Transverse colon (tissue), 4 donors: ENCODE results near the gene ZBTB7C. TPM values are rescaled to one million over a fixed set of nuclear protein-coding genes. Genes with fewer than 3 reads are reported as not detected.
"Not testable (repeated sequence)": the region's sequence is repeated elsewhere in the genome, so short reads cannot be mapped to it uniquely, and the experiment has no call there.

ENCODE experiments used
- DNase-seq: peaks from one replicate; pipeline ENCODE4 v3.0.0-alpha.2; 2019
- H3K27ac ChIP-seq, 4 donors: fragments of 200-600 bp; sonication (generic); 2 replicates each; pipeline ENCODE4 v1.5.1; 2016 to 2018; ENCODE audit warnings: inconsistent platforms in 4 of 4
- H3K27me3 ChIP-seq: fragments of 200-600 bp; sonication (generic); 2 replicates; pipeline ENCODE4 v1.5.1; 2017; ENCODE audit warnings: inconsistent platforms
- H3K36me3 ChIP-seq, 4 donors: fragments of 200-600 bp; sonication (generic); 2 replicates each; pipeline ENCODE4 v1.5.1; 2017 to 2019; ENCODE audit warnings: inconsistent platforms in 4 of 4
- H3K4me1 ChIP-seq, 4 donors: fragments of 200-600 bp; sonication (generic); 2 replicates each; pipeline ENCODE4 v1.5.1; 2017 to 2020; ENCODE audit warnings: inconsistent platforms in 4 of 4
- H3K4me3 ChIP-seq, 4 donors: fragments of 200-600 bp; sonication (generic); 1 replicate in 1 of 4; 2 replicates in 3 of 4; pipeline versions ENCODE4 v1.5.1 to v1.6.1; 2017 to 2019; ENCODE audit warnings: inconsistent platforms in 4 of 4
- H3K9me3 ChIP-seq, 2 donors: fragments of 200-600 bp; sonication (generic); 2 replicates each; pipeline ENCODE4 v1.5.1; 2017 to 2019; ENCODE audit warnings: inconsistent platforms in 2 of 2
- EP300 ChIP-seq: sonication (generic); formaldehyde crosslinking; IDR thresholded peaks from one replicate; pipeline ENCODE4 v1.6.1; 2017; ENCODE audit warnings: antibody characterized with exemption, low read depth
- POLR2A ChIP-seq: fragments of 450-650 bp; IDR thresholded peaks from one replicate; pipeline ENCODE4 v1.6.1; 2016; ENCODE audit warnings: antibody characterized with exemption, mild to moderate bottlenecking, moderate library complexity
- POLR2AphosphoS5 ChIP-seq, 3 donors: sonication (generic); formaldehyde crosslinking; IDR thresholded peaks; one replicate each; pipeline ENCODE4 v1.6.1; 2016; ENCODE audit warnings: antibody characterized with exemption in 3 of 3
- WGBS, 2 donors: methylation state at CpG; one replicate each; pipeline ENCODE4 v1.1.5; 2018; ENCODE audit warnings: low coverage in 1 of 2; 5-methylcytosine and 5-hydroxymethylcytosine counted together
- in situ Hi-C, 4 donors: fragments of 200-750 bp; cut with MboI; loops; one replicate each; pipeline versions ENCODE4 v1.15.0 to v1.15.1; 2017; ENCODE audit warnings: low sequenced_read_pairs in 3 of 4, low pct_ligation_motif_present in 1 of 4, low pct_unique_long_range_greater_than_20kb in 1 of 4
- intact Hi-C: fragments of 100-400 bp; cut with DNase I; formaldehyde crosslinking; loops from one replicate; pipeline ENCODE4 v1.15.1; 2023; ENCODE audit warnings: low total_unique reads
- total RNA-seq, 4 donors: library from RNA; depleted of rRNA; stranded (reverse); fragments of >200 nt; gene quantifications; one replicate each; pipeline ENCODE4 v1.1.0, GENCODE V29; 2016
- TF ChIP-seq, protein P1 (sequence below), 5 experiments: fragments of 200-600 bp in 3 of 5; fragments of 450-650 bp in 2 of 5; sonication (generic) in 3 of 5; IDR thresholded peaks; 1 replicate in 2 of 5; 2 replicates in 3 of 5; pipeline ENCODE4 v1.5.1; 2016 to 2017; ENCODE audit warnings: antibody characterized with exemption in 5 of 5, inconsistent platforms in 3 of 5, mild to moderate bottlenecking in 2 of 5, moderate library complexity in 1 of 5

Gene ZBTB7C
- total RNA-seq, 4 donors from 2014 or later: 38.4 to 81.2 (median 47.5) TPM

DNA sequence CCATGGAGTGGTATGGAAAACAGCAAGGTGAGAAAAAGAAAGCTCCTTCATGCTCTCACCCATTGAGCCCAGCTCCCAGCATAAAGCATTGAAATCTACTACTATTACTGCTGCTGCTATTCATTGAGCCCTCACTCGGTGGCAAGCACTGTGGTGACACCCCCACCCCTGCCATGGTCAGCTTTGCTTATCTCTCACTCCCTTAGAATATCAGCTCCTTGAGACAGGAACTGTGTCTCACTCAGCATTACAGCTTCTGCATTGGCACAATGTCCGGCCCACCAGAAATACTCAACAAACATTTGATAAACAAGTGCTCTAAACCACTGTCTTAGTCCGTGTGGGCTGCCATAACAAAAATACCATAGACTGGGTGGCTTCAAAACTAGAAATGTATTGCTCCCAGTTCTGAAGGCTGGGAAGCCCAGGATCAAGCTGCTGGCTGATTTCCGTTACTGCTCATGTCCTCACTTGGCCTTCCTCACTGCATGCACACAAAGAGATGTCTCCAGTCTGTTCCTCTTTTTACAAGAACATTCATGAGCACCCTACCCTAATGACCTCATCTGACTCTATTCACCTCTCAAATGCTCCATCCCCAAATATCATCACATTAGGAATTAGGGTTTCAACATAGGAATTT lies 116.3 kb downstream of the ZBTB7C start:
- H3K27ac ChIP-seq: no peak overlapping the region
- H3K4me1 ChIP-seq: no peaks in the 10 kb centered on the region
- in situ Hi-C loops: no loop called here
- intact Hi-C loops: no loop called here
- no peak for DNase-seq
- no peaks in the 10 kb centered on the region for H3K27me3 ChIP-seq
- WGBS, 2 donors: 71 to 72% methylated on average over 3 to 4 of the region's 4 CpGs
- H3K36me3 ChIP-seq: no peaks in the 10 kb centered on the region
- TF ChIP-seq, protein P1, sequence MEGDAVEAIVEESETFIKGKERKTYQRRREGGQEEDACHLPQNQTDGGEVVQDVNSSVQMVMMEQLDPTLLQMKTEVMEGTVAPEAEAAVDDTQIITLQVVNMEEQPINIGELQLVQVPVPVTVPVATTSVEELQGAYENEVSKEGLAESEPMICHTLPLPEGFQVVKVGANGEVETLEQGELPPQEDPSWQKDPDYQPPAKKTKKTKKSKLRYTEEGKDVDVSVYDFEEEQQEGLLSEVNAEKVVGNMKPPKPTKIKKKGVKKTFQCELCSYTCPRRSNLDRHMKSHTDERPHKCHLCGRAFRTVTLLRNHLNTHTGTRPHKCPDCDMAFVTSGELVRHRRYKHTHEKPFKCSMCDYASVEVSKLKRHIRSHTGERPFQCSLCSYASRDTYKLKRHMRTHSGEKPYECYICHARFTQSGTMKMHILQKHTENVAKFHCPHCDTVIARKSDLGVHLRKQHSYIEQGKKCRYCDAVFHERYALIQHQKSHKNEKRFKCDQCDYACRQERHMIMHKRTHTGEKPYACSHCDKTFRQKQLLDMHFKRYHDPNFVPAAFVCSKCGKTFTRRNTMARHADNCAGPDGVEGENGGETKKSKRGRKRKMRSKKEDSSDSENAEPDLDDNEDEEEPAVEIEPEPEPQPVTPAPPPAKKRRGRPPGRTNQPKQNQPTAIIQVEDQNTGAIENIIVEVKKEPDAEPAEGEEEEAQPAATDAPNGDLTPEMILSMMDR (IDR thresholded peaks at IDR 0.05): no peak
- no peak for TF ChIP-seq POLR2AphosphoS5 (IDR thresholded peaks at IDR 0.05)
- no peak for TF ChIP-seq EP300
- no peak for TF ChIP-seq POLR2A
- H3K9me3 ChIP-seq: no peaks in the 10 kb centered on the region
- no peak overlapping the region for H3K4me3 ChIP-seq

DNA sequence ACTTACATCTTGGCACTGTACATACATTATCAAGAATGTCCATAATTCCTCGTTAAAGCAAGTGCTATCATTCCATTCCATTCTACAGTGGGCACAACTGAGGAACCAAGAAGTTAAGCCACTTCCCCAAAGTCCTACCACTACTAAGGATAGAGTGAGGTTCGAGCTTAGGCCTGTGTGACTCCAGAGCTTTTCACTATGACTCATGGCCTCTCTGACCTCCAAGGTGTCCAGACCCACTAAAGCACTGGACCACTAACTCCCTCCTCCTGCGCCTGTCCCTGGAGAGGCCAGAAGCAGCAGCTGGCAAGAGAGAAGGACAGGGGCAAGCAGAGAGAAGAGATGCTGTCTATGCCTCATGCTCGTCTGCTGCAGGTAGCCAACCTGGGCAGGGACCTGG lies 117.0 kb downstream of the ZBTB7C start:
- H3K27ac ChIP-seq: no peak overlapping the region
- WGBS, 2 donors: 85% methylated on average over 4 of the region's 4 CpGs; no CpG with 5 or more reads in 1 of the 2 donors
- no peaks in the 10 kb centered on the region for H3K9me3 ChIP-seq
- no peaks in the 10 kb centered on the region for H3K4me1 ChIP-seq
- no peak overlapping the region for H3K4me3 ChIP-seq
- H3K36me3 ChIP-seq: no peaks in the 10 kb centered on the region
- no peaks in the 10 kb centered on the region for H3K27me3 ChIP-seq
- intact Hi-C loops: no loop called here
- TF ChIP-seq EP300 (no peak), POLR2AphosphoS5 (IDR thresholded peaks at IDR 0.05) (no peak), POLR2A (no peak)
- TF ChIP-seq, protein P1 (IDR thresholded peaks at IDR 0.05): no peak
- DNase-seq: no peak
- in situ Hi-C loops: no loop called here

DNA sequence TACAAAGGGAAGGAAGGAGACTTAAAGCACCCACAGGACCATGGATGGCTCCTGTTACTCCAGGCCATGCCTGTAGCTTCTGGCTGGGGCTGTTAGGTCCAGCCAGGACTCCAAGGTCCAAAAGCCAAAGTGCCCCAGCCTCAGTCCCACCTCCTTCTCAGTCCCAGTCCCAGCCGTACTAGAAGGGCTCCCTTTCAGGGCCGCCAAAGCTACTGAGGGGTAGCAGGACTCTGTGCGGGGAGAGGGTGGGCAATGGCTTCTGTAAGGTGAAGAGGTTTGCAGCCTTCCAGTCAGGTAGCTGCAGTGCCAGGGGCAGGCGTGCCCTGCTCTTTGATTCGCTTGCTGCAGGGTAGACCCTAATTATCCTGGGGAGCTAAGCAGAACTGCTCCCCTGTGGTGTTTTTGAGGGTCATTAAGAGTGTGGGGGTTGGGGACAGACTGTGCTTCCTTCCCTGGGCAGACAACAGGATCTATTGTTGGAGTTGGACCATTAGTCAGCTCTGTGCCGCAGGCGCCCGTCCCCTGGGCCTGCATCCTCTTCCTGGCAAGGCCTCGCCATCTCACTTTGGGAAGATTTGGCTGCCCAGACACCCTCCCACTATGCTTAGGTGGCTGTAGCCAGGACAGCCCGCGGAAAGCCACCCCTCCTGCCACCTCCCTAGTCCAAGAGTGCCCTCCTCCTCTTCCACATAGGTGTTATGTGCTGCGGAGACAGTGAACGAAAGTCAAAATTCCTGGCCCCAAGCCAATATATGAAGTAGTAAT lies 118.8 kb downstream of the ZBTB7C start:
- no peak for DNase-seq
- TF ChIP-seq POLR2A (no peak), POLR2AphosphoS5 (IDR thresholded peaks at IDR 0.05) (no peak), EP300 (no peak)
- TF ChIP-seq, protein P1 (IDR thresholded peaks at IDR 0.05): no peak
- H3K27ac ChIP-seq: no peak overlapping the region
- H3K4me1 ChIP-seq: no peaks in the 10 kb centered on the region
- no peak overlapping the region for H3K4me3 ChIP-seq
- 95% methylated on average over 13 of the region's 13 CpGs; no CpG with 5 or more reads in 1 of the 2 donors for WGBS, 2 donors
- no peaks in the 10 kb centered on the region for H3K9me3 ChIP-seq
- intact Hi-C loops (no loop called here), in situ Hi-C loops (no loop called here)
- no peaks in the 10 kb centered on the region for H3K36me3 ChIP-seq
- no peaks in the 10 kb centered on the region for H3K27me3 ChIP-seq

DNA sequence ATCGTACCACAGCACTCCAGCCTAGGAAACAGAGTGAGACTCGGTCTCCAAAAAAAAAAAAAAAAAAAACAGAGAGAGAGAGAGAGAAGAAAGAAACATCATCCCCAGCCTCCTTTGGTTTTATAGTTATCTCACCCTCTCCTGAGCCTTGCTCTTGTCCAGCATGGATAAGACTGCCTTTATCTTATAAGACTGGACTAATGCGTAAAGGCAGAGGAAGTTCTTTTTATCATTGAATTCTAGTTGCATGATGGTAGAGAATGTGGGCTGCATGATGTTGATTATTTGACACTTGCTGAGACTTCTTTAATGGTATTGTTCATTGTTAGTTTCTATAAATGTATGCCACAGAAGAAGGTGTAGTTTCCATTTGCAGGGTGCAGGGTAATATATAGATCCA lies 124.4 kb downstream of the ZBTB7C start:
- no peaks in the 10 kb centered on the region for H3K4me1 ChIP-seq
- DNase-seq: no peak
- intact Hi-C loops (no loop called here), in situ Hi-C loops (no loop called here)
- no peaks in the 10 kb centered on the region for H3K36me3 ChIP-seq
- H3K9me3 ChIP-seq: no peaks in the 10 kb centered on the region
- TF ChIP-seq POLR2AphosphoS5 (IDR thresholded peaks at IDR 0.05) (no peak), EP300 (no peak), POLR2A (no peak)
- TF ChIP-seq, protein P1 (IDR thresholded peaks at IDR 0.05): no peak
- H3K27ac ChIP-seq: no peak overlapping the region
- 80 to 83% methylated on average over 3 of the region's 3 CpGs for WGBS, 2 donors
- H3K4me3 ChIP-seq: no peak overlapping the region
- no peaks in the 10 kb centered on the region for H3K27me3 ChIP-seq

DNA sequence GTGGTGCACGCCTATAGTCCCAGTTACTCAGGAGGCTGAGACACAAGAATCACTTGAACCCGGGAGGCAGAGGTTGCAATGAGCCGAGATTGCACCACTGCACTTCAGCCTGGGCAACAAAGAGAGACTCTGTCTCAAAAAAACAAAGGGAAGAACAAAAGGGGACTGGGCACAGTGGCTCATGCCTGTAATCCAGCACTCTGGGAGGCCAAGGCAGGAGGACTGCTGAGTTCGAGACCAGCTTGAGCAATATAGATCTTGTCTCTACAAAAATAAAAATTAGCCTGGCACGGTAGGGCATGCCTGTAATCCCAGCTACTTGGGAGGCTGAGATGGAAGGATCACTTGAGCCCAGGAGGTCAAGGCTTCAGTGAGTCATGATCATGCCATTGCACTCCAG lies 125.2 kb downstream of the ZBTB7C start:
- H3K36me3 ChIP-seq, H3K27me3 ChIP-seq, H3K4me3 ChIP-seq, H3K9me3 ChIP-seq, H3K4me1 ChIP-seq, intact Hi-C loops, in situ Hi-C loops, H3K27ac ChIP-seq, DNase-seq: not testable (repeated sequence)
- WGBS, 2 donors: 85 to 92% methylated on average over 5 of the region's 5 CpGs

DNA sequence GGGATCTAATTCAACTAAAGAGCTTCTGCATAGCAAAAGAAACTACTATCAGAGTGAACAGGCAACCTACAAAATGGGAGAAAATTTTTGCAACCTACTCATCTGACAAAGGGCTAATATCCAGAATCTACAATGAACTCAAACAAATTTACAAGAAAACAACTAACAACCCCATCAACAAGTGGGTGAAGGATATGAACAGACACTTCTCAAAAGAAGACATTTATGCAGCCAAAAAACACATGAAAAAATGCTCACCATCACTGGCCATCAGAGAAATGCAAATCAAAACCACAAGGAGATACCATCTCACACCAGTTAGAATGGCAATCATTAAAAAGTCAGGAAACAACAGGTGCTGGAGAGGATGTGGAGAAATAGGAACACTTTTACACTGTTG lies 127.7 kb downstream of the ZBTB7C start:
- DNase-seq, H3K4me3 ChIP-seq, H3K4me1 ChIP-seq, H3K9me3 ChIP-seq, H3K36me3 ChIP-seq, in situ Hi-C loops, intact Hi-C loops, H3K27ac ChIP-seq, H3K27me3 ChIP-seq: not testable (repeated sequence)
